Stimulated activated CD4-positive, alpha-beta T cell treated with anti-CD3 and anti-CD28 coated beads, TNF-alpha, amount 100 ng/mL, for 1 hour (primary cell): ENCODE data around the gene CACNA2D3.

ENCODE experiments used
- DNase-seq, 3 donors: peaks; one replicate each; pipeline ENCODE4 v3.0.0-alpha.2; 2020; ENCODE audit warnings: low read depth in 3 of 3, low spot score in 1 of 3

The CACNA2D3 gene

GRCh38 chr3:54264050-54264449 is 141.7 kb downstream of the CACNA2D3 start:
- no peak for DNase-seq

DNA sequence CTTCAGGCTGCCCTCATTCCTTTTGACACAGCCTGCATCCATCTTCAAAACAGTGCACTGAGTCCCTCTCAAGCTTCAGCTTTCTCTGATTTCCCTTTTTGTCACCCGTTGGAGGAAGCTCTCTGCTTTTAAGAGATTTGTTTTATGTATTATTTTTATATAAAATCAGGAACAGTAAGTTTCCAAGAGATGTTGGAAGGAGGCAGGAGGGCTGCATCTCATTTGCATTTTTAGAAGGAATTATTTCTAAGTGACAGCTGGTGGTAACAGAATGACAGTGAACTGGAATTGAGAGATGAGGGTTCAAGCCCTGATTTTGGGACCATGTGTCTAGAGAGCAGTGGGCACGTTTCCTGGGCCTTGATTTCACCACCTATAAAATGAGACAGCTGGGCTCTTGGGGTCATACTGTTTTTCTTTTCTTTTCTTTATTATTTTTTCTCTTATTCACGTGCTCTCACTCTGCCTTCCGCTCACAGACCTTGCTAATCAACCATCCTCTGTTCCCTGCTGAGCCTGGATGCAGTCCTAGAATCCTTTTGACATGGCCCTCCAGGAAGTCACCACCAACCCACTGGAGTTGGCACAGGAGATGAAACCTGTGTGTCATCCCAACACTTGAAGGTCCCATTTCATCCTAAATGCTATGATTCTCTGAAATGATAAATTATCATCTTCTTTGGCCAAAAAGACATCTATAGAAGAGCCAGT is 148.6 kb downstream of the CACNA2D3 start:
- no peak for DNase-seq

- DNase-seq = no peak
Observed at GRCh38 chr3:54273791-54274190, 151.4 kb downstream of the CACNA2D3 start.

DNA sequence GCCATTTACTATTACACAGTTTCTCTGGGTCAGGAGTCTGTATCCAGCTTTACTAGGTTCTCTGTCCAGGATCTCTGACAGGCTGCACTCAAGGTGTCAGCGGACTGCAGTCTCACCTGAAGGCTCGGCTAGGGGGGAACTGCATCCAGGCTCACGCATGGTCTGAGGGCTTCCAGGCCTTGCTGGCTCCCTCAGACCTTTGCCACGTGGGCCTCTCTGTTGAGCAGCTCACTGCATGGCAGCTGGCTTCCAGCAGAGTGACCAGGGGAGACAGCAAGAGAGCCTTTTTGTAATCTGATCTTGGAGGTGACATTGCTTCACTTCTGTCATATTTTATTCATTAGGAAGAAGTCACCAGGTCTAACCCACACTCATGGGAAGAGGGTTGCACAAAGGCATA is 152.3 kb downstream of the CACNA2D3 start:
- DNase-seq = no peak

DNA sequence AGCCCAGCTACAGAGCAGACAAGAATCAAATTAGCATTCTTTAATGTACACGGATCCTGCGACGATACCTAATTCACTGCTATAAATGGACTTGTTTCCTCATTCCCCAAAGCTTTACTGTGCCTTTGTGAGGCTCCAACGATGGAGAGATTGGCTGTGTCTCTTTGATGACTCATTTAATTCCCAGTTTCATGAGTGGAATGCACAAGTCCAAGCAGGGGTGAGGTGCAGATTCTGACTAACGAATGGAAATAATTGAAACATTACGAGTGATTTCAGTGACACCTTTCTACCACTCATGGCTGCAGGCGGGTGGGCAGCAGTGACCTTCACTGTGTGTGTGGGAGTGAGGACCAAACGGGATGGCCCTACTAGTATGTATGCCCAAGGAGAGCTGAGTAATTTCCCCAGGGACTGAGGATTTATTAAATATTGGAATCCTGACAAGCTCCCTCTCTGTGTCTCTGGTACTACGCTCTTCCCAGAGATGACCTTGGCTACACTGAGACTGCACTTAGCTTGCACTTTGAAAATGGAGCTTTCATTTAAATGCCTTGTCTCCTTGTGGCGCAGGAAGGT is 156.7 kb downstream of the CACNA2D3 start:
- DNase-seq = no peak

- DNase-seq = no peak
Observed at GRCh38 chr3:54283470-54283869, 161.1 kb downstream of the CACNA2D3 start.

DNA sequence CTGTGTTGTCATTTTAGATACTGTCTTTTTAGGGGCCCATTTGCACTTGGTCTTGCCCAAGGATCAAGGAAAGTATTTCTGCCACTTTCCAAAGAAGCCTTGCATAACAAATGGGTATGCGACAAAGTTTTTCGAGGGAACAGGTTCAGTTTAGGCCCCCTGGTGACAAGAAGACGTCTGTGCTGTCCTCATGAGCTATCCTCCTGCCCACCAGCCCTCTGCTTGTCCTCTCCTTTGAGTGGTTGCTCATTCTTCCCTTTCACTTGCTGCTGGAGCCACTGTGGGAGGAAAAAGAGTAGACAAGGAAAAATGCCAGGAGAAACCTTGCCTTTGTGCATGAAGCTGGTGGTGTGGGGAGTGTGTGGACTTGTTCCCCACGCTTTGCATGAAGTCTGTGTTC is 171.9 kb downstream of the CACNA2D3 start:
- no peak for DNase-seq

DNA sequence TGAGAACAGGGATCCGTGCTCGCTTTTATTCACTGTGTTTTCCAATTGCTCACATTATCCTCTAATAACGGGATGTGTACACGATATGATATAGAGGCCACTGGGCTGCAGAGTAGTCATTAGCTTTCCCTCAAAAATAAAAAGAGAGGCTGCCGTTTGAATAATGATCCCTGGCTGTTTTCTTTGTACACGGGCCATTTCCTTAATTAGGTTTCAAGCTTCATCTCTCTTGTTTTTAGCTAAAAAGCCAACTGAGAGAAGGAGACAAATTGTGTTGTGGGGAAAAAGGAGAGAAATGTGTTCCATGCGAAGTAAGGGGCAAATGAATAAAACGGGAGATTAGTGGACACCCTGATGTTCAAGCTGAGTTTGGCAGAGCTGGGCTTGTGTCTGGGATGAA is 174.2 kb downstream of the CACNA2D3 start:
- DNase-seq = no peak

GRCh38 chr3:54299169-54299935 is 177.0 kb downstream of the CACNA2D3 start:
- DNase-seq = no peak

GRCh38 chr3:54303517-54304375 is 181.4 kb downstream of the CACNA2D3 start:
- DNase-seq = no peak

DNA sequence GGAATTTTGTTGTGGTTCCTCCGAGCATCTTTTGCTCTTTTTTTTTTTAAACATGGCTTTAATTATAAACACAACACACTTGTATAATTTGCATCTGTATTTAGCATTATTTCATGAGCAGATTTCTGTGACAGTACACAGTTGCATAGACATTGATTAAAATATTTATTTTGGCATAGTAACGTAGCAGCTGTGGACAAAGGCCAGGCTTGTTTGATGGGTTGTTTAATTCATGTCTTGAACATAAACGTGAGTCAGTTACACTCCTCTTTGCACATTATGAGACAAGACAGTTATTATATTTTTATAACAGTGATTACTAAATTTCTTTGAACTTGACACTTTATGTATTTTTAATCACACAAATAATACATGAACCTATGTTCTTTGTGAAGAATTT is 182.5 kb downstream of the CACNA2D3 start:
- no peak for DNase-seq

- no peak for DNase-seq
Observed at GRCh38 chr3:54305409-54306099, 183.2 kb downstream of the CACNA2D3 start.

- no peak for DNase-seq
Observed at GRCh38 chr3:54307566-54308180, 185.3 kb downstream of the CACNA2D3 start.

GRCh38 chr3:54309601-54310000 is 187.2 kb downstream of the CACNA2D3 start:
- no peak for DNase-seq

- no peak for DNase-seq
Observed at GRCh38 chr3:54311211-54311747, 188.9 kb downstream of the CACNA2D3 start.

DNA sequence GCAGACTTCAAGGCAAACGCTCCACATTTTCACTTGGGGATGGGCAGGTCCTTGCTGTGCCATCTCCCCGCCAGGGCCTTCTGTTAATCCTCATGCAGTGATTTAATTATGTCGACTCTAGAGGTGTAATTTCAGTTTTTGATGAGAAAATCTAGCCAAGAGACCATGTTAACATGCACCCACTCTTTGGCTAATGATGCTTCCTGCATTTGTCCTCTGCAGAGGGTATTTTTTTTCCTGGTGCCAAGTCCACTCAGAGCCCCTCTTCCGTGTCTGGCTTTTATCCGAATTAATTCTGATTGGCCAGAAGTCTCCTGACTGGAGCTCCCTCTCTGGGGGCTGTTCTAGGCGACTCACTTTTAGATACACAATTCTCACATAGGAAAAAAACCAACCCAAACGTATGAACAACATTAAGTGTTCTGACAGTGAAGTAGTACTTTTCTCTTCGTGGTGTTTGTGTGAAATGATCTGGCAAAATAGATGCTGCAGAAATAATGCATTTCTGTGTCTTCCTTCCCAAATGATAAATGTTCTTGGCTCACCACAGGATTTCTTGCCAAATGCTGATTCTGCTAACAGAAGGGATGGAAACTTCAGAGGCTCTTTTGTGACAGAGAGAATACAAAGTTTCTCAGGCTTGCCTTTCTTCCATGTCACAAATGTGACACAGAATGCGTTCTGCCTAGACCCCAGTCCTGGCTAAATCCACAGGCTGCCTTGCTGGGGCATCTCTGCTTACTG is 190.0 kb downstream of the CACNA2D3 start:
- no peak for DNase-seq

GRCh38 chr3:54313418-54313817 is 191.1 kb downstream of the CACNA2D3 start:
- DNase-seq = no peak

DNA sequence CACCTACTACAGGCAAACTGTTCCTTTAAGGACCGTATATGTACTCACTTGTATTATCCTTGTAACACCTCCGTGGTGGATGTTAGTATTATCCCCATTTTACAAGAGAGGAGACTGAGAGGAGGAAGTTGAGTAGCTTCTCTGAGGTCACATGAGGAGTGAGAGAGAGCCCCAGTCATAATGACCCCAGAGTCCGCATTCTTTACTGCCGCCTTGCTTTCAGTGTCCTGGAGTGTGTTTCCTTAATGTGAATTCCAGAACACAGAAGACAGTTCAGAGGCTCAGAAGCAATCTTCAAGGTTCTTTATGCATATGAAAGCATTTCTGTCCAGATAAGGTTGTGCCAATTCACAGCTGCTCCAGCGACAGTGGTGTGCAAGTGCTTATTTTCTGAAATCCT is 199.2 kb downstream of the CACNA2D3 start:
- no peak for DNase-seq

GRCh38 chr3:54322354-54322753 is 200.0 kb downstream of the CACNA2D3 start:
- DNase-seq = no peak
